ENCODE data around the gene WDPCP. TPM values are rescaled to one million over a fixed set of nuclear protein-coding genes. Genes with fewer than 3 reads are reported as not detected.

The WDPCP gene
- total and polyA plus RNA-seq, 10 of the 15 experiments (the other 5 are each of a cell fraction or from before 2014, with no cell fraction given), result 2.1 to 7.9 (median 4.6) TPM

DNA sequence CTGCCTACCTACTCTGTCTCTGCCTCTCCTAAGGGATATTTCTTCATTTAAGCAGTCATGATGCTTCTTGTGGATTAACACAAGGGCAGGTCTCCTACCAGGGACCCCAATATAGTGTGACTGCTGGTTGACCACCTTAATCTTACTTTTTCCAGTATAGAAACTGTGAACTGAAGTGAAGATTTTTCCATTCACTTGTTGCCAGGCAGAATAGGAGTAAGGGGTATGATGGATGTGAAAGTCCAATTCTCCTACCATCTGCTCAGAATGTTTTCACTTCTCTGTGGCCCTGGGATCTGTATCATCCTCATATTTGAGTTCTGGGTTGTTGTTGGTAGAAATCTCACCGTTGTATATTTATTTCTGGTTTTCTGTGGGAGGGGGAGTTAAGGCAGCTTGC, 247.8 kb downstream of the WDPCP start:
- intact Hi-C loops (cut with micrococcal nuclease; ENCODE audit: unreplicated experiment), result no loop called here
- Histone ChIP-seq H3K9ac (ENCODE audit: control insufficient read depth, insufficient read depth, low read length) (no peak overlapping the region), H2AFZ (ENCODE audit: control insufficient read depth, low read depth, low read length) (no peak overlapping the region), H3K27ac (ENCODE audit: control insufficient read depth, insufficient read depth) (no peak overlapping the region), H3K27me3 (replicated peaks in 1 of 2; ENCODE audit: control insufficient read depth in 2 of 2, insufficient read depth in 2 of 2, low read length in 1 of 2) (no peaks in the 10 kb centered on the region), H3K36me3 (ENCODE audit: control insufficient read depth in 2 of 2, insufficient read depth in 2 of 2, low read length in 1 of 2) (no peaks in the 10 kb centered on the region), H4K20me1 (ENCODE audit: control insufficient read depth, insufficient read depth) (no peaks in the 10 kb centered on the region), H3K9me3 (replicated peaks; ENCODE audit: control insufficient read depth, insufficient read depth, low read length) (peaks cover 8% of the 10 kb centered on the region; the same call in 2 of the 3 replicates), H3K4me1 (ENCODE audit: control insufficient read depth, insufficient read depth, low read length) (no peaks in the 10 kb centered on the region), H3K4me3 (no peak overlapping the region), H3K4me2 (ENCODE audit: control insufficient read depth, insufficient read depth) (no peak overlapping the region), H3K79me2 (ENCODE audit: control insufficient read depth, insufficient read depth, low read length) (no peaks in the 10 kb centered on the region)
- POLR2A ChIA-PET, result no interaction called here
- CTCF ChIA-PET, result no interaction called here
- RAD21 ChIA-PET (ENCODE audit: unreplicated experiment), result no interaction called here
- TF ChIP-seq MXI1 (IDR thresholded peaks at IDR 0.05; ENCODE audit: low read depth, low read length) (no peak), SMAD1 (IDR thresholded peaks at IDR 0.05; ENCODE audit: low read depth, partially characterized antibody) (no peak), ZNF207 (IDR thresholded peaks at IDR 0.05; ENCODE audit: borderline replicate concordance) (no peak), BCL11A (IDR thresholded peaks at IDR 0.05; ENCODE audit: low read depth, low read length) (no peak), JUND (IDR thresholded peaks at IDR 0.05; ENCODE audit: low read depth, low read length) (no peak), SPI1 (IDR thresholded peaks at IDR 0.05; ENCODE audit: borderline replicate concordance, insufficient read depth, low read depth, low read length) (no peak), NFYB (IDR thresholded peaks at IDR 0.05; ENCODE audit: insufficient read depth, low read depth, low read length) (no peak), POLR2AphosphoS5 (IDR thresholded peaks at IDR 0.05; ENCODE audit: low read length) (no peak), STAT3 (IDR thresholded peaks at IDR 0.05; ENCODE audit: low read depth, low read length) (no peak), EGR1 (IDR thresholded peaks at IDR 0.05; ENCODE audit: borderline replicate concordance in 1 of 2, low read depth in 2 of 2, low read length in 2 of 2) (no peak), SUPT20H (IDR thresholded peaks at IDR 0.05; ENCODE audit: borderline replicate concordance, control insufficient read depth, low read depth, low read length) (no peak), RAD21 (IDR thresholded peaks at IDR 0.05; ENCODE audit: insufficient read depth, low read depth, low read length) (no peak)
- TF ChIP-seq, protein P1, sequence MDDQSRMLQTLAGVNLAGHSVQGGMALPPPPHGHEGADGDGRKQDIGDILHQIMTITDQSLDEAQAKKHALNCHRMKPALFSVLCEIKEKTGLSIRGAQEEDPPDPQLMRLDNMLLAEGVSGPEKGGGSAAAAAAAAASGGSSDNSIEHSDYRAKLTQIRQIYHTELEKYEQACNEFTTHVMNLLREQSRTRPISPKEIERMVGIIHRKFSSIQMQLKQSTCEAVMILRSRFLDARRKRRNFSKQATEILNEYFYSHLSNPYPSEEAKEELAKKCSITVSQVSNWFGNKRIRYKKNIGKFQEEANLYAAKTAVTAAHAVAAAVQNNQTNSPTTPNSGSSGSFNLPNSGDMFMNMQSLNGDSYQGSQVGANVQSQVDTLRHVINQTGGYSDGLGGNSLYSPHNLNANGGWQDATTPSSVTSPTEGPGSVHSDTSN (IDR thresholded peaks at IDR 0.05; ENCODE audit: insufficient replicate concordance, low read depth, low read length), result no peak
- BruUV-seq (replicated peaks), result no TSS peak
- SMC1A ChIA-PET (ENCODE audit: uncharacterized antibody, unreplicated experiment), result no interaction called here
- ATAC-seq (no peak), DNase-seq (ENCODE audit: low read depth, low spot score) (no peak), FAIRE-seq (no peak)
- 0% methylated on average over 1 of the region's 1 CpG for WGBS (ENCODE audit: insufficient coverage, insufficient replicate concordance, low lambda C conversion rate, missing lambda C conversion rate)
- in situ Hi-C loops (cut with MboI), result no loop called here
